ENCODE results near the gene THRB.
A peak's percentile ranks its signal among the peaks of the same experiment; 100 is the strongest.

Gene THRB

DNA sequence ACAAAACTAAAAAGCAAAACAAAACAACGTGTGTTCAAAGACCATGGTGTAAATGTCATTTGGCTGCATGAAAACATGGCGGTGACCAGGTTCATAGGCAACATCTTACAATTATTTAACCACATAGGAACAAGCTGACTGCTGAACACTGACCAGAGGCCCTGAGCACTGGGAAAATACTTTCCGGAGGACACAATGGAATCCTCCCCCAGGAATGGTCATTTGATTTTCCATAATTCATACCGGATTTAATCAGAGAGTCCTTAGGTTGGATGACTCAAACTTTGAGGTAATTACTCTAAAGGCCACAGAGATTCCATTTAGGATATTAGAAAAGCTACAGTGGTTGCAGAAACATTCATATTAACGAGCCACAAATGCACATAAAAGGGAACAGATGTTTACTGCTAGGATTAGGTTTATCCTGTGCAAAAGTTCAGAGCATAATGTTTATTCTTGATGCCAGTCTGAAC, 294.8 kb downstream of the THRB start:
- no peak for DNase-seq

GRCh38 chr3:24199300-24199699, 295.4 kb downstream of the THRB start:
- DNase-seq = peak; percentile 33

GRCh38 chr3:24198728-24199127, 295.9 kb downstream of the THRB start:
- no peak for DNase-seq

DNA sequence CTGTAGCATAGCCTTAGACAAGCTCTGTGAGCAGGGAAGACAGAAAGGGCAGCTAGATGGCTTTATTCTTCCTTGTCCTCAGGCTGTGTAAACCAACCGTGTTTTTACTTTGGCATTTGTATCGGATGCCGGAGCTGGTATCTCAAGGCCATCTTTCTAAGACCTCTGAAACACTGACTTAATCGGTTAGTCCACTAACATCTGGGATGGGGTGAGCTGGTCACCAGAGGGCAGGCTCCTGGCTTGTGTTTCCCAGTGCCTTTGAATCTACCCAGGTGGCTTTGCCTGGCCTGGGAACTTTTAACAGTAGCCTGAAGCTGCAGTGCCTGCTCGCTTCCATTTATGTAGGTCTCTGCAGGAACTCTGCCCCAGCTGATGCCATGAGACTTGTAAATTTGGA, 296.8 kb downstream of the THRB start:
- DNase-seq = no peak

DNA sequence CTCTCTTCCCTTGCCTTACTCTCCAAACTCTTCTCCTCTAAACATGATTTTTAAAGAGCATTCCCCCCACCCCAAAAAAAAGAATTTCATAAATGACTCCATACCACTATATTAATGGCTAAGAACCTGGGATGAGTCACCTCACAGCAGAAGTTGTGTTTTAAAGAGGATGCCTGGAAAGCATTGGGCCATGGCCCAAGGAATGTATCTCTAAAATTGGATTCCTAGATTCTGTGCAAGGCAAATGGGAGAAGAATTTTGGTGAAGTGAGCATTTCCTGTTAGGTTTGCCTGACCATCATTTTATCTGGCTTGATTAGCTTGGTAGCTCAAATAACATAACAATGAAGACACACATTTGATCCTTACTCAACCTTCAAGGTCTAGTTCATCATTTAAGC, 298.1 kb downstream of the THRB start:
- DNase-seq = no peak

DNA sequence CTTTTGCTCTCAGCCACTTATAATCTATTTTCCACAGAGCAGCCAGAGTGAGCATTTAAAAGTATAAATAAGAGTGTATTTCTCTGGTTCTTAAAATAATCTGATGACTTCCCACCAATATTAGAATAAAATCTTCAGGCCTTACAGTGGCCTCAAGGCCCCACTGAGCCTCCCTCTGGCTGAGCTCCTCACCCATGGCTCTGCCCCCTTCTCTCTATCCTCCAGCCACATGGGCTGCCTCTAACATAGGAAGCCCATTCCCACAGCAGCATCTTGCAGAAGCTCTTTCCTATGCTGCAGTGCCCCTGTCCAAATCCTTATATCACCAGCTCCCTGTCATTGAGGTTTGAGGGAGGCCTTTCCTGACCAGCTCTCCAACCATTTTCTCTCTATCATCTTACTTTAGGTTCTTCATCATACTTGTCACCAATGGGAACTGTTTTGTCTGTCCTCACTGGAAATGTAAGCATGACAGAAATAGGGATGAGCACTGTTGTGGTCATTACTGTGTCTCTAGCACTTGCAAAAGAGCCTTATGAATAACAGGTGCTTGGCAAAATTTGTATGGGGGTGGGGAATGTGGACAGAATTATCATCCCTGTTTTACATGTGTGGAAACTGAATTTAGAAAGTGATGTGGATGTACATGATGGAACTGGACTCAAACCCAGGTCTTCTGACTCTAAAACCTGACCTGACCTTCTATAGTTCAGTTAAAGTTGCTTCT, 299.0 kb downstream of the THRB start:
- no peak for DNase-seq

DNA sequence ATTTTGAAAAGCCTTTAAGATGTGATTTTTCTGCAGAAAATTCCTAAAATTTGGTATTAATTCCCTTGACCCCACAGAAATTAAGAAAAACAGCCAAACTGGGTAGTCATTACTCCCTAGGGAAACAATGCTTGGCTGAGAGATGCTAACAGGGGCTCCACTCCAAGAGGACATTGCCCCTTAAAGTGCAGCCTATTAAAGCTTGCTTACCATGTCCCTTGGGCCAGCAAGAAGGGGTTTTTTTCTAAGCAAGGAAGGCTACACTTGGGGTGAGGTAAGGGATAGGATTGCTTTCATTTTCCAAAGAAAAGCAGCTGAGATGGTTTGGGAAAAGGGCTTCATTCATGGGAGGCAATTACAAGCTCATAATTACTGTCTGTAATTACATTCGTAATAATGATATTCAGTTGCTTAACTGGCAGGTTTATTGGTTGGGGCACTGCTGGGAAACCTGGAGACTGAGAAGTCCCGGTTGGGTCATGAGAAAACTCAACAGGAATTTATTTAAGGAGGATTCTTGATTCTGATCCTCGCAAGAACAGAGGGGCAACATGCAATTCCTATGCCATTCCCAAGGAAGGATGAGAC, 302.1 kb downstream of the THRB start:
- peak; percentile 77 for DNase-seq

- DNase-seq = peak; percentile 72
These were observed 302.7 kb downstream of the THRB start for GRCh38 chr3:24191801-24192403.

DNA sequence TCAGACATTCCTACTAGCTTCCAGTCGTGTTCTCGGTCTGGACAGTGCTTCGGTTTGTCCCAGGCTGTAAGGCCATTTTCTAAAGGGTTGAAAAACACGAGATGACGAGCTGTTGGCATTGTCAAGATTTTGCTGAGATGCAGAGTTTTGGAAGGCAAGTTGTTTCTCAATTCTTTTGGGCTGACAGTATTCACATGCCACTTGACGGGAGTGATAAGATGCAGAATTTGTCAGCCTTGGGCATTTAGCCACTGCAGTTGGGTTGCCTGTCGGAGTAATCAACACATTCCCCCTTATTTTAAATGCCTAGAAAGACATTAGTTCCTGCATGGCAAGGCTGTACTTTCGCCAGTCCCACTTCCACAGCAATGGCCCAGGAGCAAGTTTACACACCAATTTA, 304.4 kb downstream of the THRB start:
- no peak for DNase-seq

DNA sequence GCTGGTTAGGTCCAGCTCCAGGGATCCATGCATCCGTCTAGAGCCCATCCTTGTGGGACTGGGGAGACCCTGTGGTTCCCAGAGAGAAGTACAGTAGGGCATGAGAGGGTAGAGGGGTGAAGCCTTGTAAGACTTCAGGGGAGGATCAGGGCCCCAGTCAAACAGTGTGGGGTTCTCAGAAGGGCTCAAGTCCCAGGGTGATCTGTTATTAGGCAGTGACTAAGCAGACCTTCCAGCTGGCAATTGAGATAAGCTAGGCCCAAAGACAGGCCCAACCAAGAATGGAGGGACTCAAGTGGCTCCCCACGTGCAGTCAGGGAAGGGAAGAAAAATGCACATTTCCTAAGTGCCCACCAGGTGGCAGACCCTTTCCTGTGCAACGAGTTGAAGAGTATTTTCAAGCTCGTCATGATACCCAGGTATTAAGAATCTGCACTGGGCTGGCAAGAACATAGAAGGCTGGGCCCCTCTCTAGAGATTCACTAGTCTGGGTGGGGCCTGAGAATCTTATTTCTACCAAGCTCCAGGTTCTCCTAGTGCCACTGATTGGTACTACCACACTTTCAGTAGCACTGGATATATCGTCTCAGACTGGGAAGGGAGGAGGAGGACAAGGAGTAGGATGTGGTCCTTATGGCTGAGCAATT, 308.8 kb downstream of the THRB start:
- DNase-seq = peak; percentile 44

- no peak for DNase-seq
These were observed 310.0 kb downstream of the THRB start for GRCh38 chr3:24184528-24185176.

DNA sequence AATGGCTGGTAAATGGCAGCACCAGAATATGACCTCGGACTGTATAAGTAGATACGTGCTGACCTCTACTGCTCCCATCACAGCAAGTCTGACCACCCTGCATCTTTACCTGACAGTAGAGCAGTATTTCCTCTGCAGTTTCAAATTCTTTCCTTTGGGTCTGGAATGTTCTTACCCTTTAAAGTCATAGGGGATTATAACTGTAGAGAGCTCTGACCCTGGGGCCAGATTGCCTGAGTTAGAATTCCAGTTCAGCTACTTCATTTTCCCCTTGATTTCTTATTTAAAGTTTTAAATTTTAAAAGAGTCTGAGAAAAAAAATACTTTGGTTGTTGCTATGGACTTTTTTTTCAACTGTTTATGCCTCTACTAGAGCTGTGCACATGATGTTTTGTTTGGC, 311.9 kb downstream of the THRB start:
- no peak for DNase-seq

DNA sequence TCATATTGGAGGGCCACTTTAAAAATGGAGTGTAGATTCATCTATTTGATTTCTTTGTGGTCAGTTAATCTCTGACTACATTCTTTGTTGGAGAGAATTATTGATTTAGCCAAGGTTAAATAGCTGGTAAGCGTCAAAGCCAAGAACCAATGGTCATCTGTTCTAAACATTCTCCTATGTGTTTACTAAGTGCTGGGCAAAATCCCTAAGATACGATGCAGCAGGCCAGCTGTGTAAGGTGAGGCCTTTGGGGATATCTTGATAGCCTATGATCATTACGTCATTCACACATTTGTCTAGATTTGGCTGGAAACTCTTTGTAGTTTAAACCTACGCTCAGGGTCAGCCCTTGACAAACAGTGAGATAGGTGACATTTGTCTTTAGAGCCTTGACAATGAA, 313.4 kb downstream of the THRB start:
- no peak for DNase-seq

DNA sequence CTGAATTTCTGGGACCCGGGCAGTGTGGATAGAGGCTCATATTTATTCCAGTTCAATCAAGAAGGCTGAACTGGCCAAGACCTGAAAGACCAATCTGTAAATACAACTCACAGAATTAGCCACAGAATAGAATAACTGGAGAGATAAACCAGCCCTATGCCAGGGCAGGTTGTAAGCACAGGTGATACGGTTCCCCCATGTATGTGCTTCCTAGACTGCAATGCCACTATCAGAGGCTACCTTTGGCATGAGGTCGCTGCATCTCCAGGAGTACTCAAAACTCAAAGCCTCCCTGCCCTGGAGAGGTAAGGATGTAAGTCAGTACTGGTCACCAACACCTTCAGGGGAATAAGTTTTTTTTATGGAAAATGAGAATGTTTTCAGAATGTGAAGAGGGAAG, 314.0 kb downstream of the THRB start:
- DNase-seq = no peak

DNA sequence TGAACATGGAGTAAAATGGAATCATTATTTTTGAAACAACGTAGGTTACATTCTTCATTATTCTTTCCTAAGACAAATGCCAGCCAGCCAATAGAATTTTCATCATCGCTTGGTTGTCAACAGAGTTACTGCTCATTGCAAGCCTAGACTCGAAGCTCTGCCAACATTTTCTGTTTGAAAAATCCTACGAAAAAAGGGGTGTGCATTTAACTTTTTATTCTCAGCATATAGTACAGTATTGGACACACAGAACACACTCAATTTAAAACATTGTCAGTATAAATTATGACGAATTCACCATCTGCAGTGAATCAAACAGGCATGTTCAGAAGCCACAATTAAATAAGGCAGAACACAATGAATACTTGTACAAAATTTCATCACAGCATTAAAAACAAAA, 317.4 kb downstream of the THRB start:
- no peak for DNase-seq

DNA sequence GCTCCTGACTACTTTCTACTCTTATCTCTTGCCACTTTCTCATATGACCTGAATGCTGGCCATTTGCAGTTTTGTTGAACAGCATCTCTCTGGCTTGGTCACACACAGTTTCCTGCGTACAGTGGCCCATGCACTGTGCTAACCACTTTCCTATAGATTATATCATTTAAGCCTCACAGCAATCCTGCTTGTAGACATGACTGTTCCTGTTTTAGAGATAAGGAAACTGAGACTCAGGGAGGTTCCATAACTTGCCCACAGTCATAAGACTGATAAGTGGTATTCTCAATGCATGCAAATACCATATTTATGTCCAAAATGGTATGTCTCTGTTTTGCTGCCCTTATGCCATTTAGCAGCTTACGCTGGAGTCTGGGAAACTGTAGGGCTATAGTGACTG, 320.0 kb downstream of the THRB start:
- no peak for DNase-seq

DNA sequence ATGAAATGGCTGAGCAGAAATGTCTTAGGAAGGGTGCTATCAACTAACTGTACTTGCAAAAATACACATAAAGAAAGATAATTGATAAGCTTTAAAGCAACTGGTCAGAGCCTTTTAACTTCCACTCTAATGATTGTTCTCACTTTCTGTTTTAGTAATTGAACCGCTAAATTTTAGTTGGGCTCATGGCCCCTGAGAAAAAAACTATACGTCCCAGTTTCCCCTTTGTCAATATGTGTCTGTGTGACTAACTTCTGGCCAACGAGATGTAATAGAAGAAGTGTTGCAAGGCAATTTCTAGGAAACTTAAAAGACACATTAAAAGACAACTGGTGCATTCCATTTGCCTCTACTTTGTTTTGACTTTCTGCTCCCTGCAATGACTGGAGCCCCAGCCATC, 325.7 kb downstream of the THRB start:
- DNase-seq = no peak

- no peak for DNase-seq
These were observed 327.2 kb downstream of the THRB start for GRCh38 chr3:24167429-24167828.

DNA sequence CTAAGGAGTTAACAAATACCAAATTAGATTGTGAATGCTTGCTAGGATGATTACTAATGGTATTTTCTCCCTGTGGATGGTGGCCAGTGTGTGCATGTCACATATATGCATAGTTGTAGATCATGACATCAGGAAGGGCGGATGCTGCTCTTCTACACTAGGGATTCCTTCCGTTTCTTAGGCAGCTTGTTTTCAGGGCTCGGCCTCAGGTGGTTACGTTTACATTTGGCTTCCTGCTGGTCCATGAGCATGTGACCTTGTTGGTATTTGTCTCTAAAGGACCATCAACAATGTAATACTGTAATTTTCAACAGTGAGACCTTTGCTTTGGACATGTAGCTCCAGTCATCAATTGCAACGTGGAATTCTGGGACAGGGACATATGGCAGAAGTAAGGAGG, 328.1 kb downstream of the THRB start:
- DNase-seq = no peak

- no peak for DNase-seq
These were observed 329.1 kb downstream of the THRB start for GRCh38 chr3:24165603-24165982.

DNA sequence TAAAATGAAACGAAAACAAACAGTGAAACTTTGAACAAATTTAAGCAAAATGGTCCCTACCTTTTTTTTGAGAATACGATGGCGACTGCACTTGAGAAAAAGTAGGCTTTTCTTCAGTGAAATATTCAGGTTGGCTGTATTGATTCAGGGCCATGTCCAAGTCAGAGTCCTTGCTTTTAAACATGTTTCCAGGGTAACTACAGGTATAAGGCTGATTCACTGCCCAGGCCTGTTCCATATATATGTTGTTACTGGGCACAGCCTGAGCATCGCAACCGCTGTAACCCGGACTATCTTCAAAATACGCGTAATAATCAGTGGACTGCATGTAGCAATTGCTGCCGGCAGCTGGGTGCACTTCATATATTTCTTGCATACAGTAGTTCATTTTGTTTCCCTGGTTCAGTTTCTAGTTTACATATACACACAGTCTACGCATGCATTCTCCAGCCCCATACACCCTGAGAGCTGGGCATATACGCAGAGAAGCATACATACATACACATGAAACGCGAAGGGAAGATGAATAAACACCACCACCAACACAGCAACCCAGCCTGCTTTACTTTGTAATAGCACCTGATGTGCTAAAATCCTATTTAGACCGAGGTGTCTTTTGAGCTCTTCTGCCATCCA, 329.6 kb downstream of the THRB start:
- DNase-seq = no peak

DNA sequence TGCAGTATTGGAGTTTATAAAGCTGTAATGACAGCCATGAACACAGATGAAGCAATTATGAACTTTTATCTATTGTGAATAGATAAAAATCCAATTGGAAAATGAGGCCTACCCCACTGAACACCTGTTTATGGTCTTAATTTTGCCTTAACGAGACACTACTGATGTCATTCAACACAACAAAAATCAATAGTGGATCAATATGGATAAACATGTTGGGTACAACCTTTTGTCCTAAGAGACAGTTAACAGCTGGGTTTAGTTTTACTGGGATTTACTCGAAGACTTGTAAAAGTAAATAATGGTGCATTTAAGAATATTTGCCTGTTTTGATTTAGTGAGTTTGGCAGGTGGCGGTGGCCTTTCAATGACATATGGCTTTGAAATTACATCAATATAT, 331.7 kb downstream of the THRB start:
- DNase-seq = no peak

DNA sequence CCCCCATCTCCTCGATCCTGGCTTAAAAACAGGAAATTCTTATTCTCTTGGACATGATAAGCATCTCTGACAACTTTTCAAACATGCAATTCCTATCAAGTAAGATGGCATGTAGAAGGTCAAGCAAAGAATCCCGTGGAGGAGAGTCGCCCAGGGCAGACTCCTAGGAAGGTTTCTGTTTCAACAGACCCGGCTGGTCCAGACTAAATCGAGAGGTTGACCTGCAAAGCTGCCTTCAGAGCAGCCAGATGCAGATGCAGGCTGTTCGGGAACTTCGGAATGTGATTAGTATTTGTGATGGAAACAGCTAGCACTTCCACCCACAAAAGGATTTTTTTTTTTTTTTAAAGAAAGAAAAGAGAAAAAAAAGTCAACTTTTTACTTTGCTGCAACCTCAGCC, 332.8 kb downstream of the THRB start:
- DNase-seq = no peak
